Mesenchymal stem cell (in vitro differentiated cells and primary cell): ENCODE measurements around the gene ADAMTS19.

Source experiments
- DNase-seq: peaks from one replicate; pipeline ENCODE4 v3.0.0-alpha.2; 2013
- H2AFZ ChIP-seq: one replicate; pipeline ENCODE4 v1.6.1; 2013; ENCODE audit warnings: low read depth, mild to moderate bottlenecking, control low read depth, inconsistent platforms, low read length, moderate library complexity
- H2AK5ac ChIP-seq: 2 replicates; pipeline ENCODE4 v1.6.1; 2013; ENCODE audit warnings: low read length, moderate library complexity, mild to moderate bottlenecking, inconsistent platforms; ENCODE audit not compliant: severe bottlenecking
- H2BK120ac ChIP-seq: one replicate; pipeline ENCODE4 v1.6.1; 2013; ENCODE audit warnings: low read depth, mild to moderate bottlenecking, inconsistent platforms, low read length, moderate library complexity
- H2BK12ac ChIP-seq, 2 experiments: one replicate each; pipeline ENCODE4 v1.6.1; 2013; ENCODE audit warnings: inconsistent platforms in 2 of 2, low read length in 2 of 2, mild to moderate bottlenecking in 2 of 2, moderate library complexity in 2 of 2, control low read depth in 1 of 2
- H2BK15ac ChIP-seq: one replicate; pipeline ENCODE4 v1.6.1; 2013; ENCODE audit warnings: mild to moderate bottlenecking, low read depth, inconsistent platforms; ENCODE audit not compliant: poor library complexity, severe bottlenecking
- H2BK5ac ChIP-seq: 2 replicates; pipeline ENCODE4 v1.6.1; 2013; ENCODE audit warnings: low read depth, mild to moderate bottlenecking, low read length, control low read depth, inconsistent platforms; ENCODE audit not compliant: poor library complexity, severe bottlenecking
- H3K14ac ChIP-seq, 2 experiments: one replicate each; pipeline ENCODE4 v1.6.1; 2013; ENCODE audit warnings: inconsistent platforms in 2 of 2, low read length in 2 of 2, control low read depth in 1 of 2, mild to moderate bottlenecking in 1 of 2, moderate library complexity in 1 of 2
- H3K18ac ChIP-seq, 2 experiments: one replicate each; pipeline ENCODE4 v1.6.1; 2013; ENCODE audit warnings: inconsistent platforms in 2 of 2, low read length in 2 of 2, control low read depth in 1 of 2, low read depth in 1 of 2, mild to moderate bottlenecking in 1 of 2
- H3K23ac ChIP-seq, 2 experiments: one replicate each; pipeline ENCODE4 v1.6.1; 2013; ENCODE audit warnings: inconsistent platforms in 2 of 2, low read length in 2 of 2, mild to moderate bottlenecking in 2 of 2, moderate library complexity in 2 of 2, control low read depth in 1 of 2
- H3K27ac ChIP-seq: 2 replicates; pipeline ENCODE4 v1.5.1; 2013; ENCODE audit warnings: mild to moderate bottlenecking, moderate library complexity, low read length, control low read depth, inconsistent platforms; ENCODE audit not compliant: poor library complexity, severe bottlenecking
- H3K27me3 ChIP-seq, 2 experiments: 2 replicates each; pipeline versions ENCODE4 v1.6.1 to v1.7.0; 2013; ENCODE audit warnings: low read length in 2 of 2, mild to moderate bottlenecking in 2 of 2, moderate library complexity in 2 of 2, control low read depth in 1 of 2, inconsistent platforms in 1 of 2; ENCODE audit not compliant: control insufficient read depth in 1 of 2, insufficient read depth in 1 of 2
- H3K36me3 ChIP-seq, 2 experiments: 2 replicates each; pipeline versions ENCODE4 v1.6.1 to v1.7.0; 2013; ENCODE audit warnings: low read length in 2 of 2, control low read depth in 1 of 2, inconsistent platforms in 1 of 2, low read depth in 1 of 2, mild to moderate bottlenecking in 1 of 2; ENCODE audit not compliant: insufficient read depth in 2 of 2, control insufficient read depth in 1 of 2
- H3K4ac ChIP-seq, 2 experiments: one replicate each; pipeline ENCODE4 v1.6.1; 2013; ENCODE audit warnings: inconsistent platforms in 2 of 2, low read length in 2 of 2, mild to moderate bottlenecking in 2 of 2, moderate library complexity in 2 of 2, control low read depth in 1 of 2, low read depth in 1 of 2
- H3K4me1 ChIP-seq: 2 replicates; pipeline ENCODE4 v1.6.1; 2013; ENCODE audit warnings: low read depth, low read length, control low read depth; ENCODE audit not compliant: control insufficient read depth, insufficient read depth
- H3K4me2 ChIP-seq: 2 replicates; pipeline ENCODE4 v1.6.1; 2013; ENCODE audit warnings: low read length, mild to moderate bottlenecking, inconsistent platforms; ENCODE audit not compliant: poor library complexity, severe bottlenecking
- H3K4me3 ChIP-seq, 2 experiments: 2 replicates each; pipeline versions ENCODE4 v1.5.1 to v1.7.0; 2013; ENCODE audit warnings: low read length in 2 of 2, mild to moderate bottlenecking in 2 of 2, control low read depth in 1 of 2, low read depth in 1 of 2; ENCODE audit not compliant: insufficient read depth in 1 of 2
- H3K79me1 ChIP-seq: replicated peaks from 2 replicates; pipeline ENCODE4 v1.6.1; 2013; ENCODE audit warnings: mild to moderate bottlenecking, control low read depth, low read length, inconsistent platforms; ENCODE audit not compliant: poor library complexity, severe bottlenecking
- H3K9ac ChIP-seq: 2 replicates; pipeline ENCODE4 v1.7.0; 2013; ENCODE audit warnings: mild to moderate bottlenecking, low read length, moderate library complexity
- H3K9me3 ChIP-seq: 2 replicates; pipeline ENCODE4 v1.7.0; 2013; ENCODE audit warnings: mild to moderate bottlenecking, low read length; ENCODE audit not compliant: control insufficient read depth
- H4K8ac ChIP-seq: one replicate; pipeline ENCODE4 v1.6.1; 2013; ENCODE audit warnings: inconsistent platforms, mild to moderate bottlenecking, low read length, moderate library complexity
- H4K91ac ChIP-seq: one replicate; pipeline ENCODE4 v1.6.1; 2013; ENCODE audit warnings: mild to moderate bottlenecking, low read length, inconsistent platforms
- WGBS: methylation state at CpG from one replicate; pipeline ENCODE4 v1.1.7; 2013; ENCODE audit warnings: mixed read lengths; 5-methylcytosine and 5-hydroxymethylcytosine counted together

Gene ADAMTS19

DNA sequence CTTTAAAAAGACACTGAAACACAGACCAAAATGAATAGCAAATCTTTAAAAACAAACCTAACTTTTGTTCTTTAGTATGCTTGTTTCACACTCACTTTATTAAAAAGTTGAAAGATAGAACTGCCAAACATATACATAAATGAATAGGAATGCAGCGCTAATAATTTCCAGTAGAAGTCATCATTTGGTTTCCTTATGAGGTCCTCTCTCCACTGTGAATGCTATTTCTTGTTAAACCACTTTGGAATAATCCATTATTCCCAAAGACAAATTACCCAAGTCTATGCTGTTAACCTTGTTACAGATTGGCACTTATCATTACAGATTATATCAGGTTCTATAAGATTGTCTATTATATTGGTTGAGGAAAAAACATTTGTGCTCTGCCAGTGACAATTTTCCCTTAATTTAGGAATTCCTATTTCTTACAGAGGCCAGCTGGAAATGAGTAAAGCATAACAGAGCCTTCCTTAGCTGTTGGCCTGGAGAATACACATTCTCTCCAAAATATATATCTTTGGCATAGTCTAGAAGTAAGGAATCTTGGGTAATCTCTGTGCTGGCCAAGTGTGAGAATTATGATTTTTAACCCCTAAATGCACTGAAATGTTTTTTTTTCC, 258.5 kb downstream of the ADAMTS19 start:
- H3K4me1 ChIP-seq, result no peaks in the 10 kb centered on the region
- no peaks in the 10 kb centered on the region for H3K36me3 ChIP-seq
- H2AFZ ChIP-seq, result no peak overlapping the region
- no peak overlapping the region for H2BK120ac ChIP-seq
- H3K4ac ChIP-seq, result no peak overlapping the region
- DNase-seq, result no peak
- 92% methylated on average over 1 of the region's 1 CpG for WGBS
- no peak overlapping the region for H3K4me2 ChIP-seq
- no peak overlapping the region for H3K27ac ChIP-seq
- H3K27me3 ChIP-seq, result no peaks in the 10 kb centered on the region
- no peak overlapping the region for H2AK5ac ChIP-seq
- no peak overlapping the region for H4K8ac ChIP-seq
- H3K23ac ChIP-seq, result no peak overlapping the region
- H3K18ac ChIP-seq, result no peak overlapping the region
- no peak overlapping the region for H4K91ac ChIP-seq
- no peaks in the 10 kb centered on the region for H3K79me1 ChIP-seq
- H3K9ac ChIP-seq, result peak overlapping the region; percentile 66
- no peak overlapping the region for H2BK5ac ChIP-seq
- H3K14ac ChIP-seq, result no peak overlapping the region
- no peak overlapping the region for H2BK12ac ChIP-seq
- H3K9me3 ChIP-seq, result no peaks in the 10 kb centered on the region
- no peak overlapping the region for H2BK15ac ChIP-seq
- no peak overlapping the region for H3K4me3 ChIP-seq

DNA sequence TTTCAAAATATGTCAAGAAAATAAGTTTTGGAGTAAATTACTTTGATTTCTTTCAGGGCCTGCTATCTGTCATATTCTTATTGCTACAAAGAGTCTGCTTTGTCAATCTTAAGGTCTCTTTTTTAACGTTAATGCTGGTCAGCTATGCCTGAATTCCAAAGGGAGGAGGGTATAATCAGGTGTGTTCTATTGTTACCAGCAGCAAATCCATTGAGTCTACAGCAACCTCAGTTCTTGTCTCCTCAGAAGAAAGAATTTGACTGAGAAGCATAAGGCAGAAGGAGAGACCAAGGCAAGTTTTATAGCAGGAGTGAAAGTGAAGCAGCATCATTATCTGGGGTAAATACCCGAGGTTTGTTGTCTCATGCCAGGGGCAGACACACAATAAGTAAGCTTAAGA, 264.1 kb downstream of the ADAMTS19 start:
- H3K9me3 ChIP-seq, result no peaks in the 10 kb centered on the region
- H3K36me3 ChIP-seq, result no peaks in the 10 kb centered on the region
- H2AK5ac ChIP-seq, result no peak overlapping the region
- H3K27ac ChIP-seq, result no peak overlapping the region
- no peak overlapping the region for H3K23ac ChIP-seq
- no peak overlapping the region for H2AFZ ChIP-seq
- H3K4me3 ChIP-seq, result no peak overlapping the region
- no peaks in the 10 kb centered on the region for H3K4me1 ChIP-seq
- H3K18ac ChIP-seq, result no peak overlapping the region
- no peak overlapping the region for H3K4me2 ChIP-seq
- H2BK12ac ChIP-seq, result no peak overlapping the region
- no peaks in the 10 kb centered on the region for H3K79me1 ChIP-seq
- H3K14ac ChIP-seq, result no peak overlapping the region
- WGBS, result 34% methylated on average over 2 of the region's 2 CpGs
- H2BK15ac ChIP-seq, result no peak overlapping the region
- H2BK120ac ChIP-seq, result no peak overlapping the region
- no peak for DNase-seq
- H3K9ac ChIP-seq, result no peak overlapping the region
- no peak overlapping the region for H4K91ac ChIP-seq
- H2BK5ac ChIP-seq, result no peak overlapping the region
- H3K4ac ChIP-seq, result no peak overlapping the region
- H4K8ac ChIP-seq, result no peak overlapping the region
- no peaks in the 10 kb centered on the region for H3K27me3 ChIP-seq

GRCh38 chr5:129724647-129725046, 264.5 kb downstream of the ADAMTS19 start:
- Histone ChIP-seq H2BK5ac (no peak overlapping the region), H3K14ac (no peak overlapping the region)
- WGBS, result 93% methylated on average over 3 of the region's 4 CpGs

DNA sequence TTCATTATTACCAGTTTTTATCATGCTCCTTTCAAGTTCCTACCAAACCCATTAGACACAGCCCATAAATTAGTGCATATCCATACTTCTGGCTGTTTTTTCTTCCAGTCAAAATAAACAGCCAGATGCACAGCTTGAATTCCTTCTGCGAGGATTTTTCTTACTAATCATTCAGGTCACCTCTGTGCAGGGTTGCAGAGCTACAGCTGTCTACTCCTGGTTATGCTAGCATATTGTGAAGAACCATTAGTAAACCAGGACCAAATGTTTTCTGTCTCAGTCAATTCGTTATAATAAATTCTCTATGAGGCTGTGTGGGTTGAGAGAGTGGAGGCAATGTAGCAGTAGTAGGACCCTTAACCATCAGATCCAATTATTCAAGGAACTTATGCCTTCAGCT, 279.7 kb downstream of the ADAMTS19 start:
- no peak overlapping the region for H3K9ac ChIP-seq
- no peaks in the 10 kb centered on the region for H3K79me1 ChIP-seq
- H3K4me2 ChIP-seq, result no peak overlapping the region
- H3K9me3 ChIP-seq, result no peaks in the 10 kb centered on the region
- H2BK5ac ChIP-seq, result no peak overlapping the region
- no peak overlapping the region for H2AFZ ChIP-seq
- no peaks in the 10 kb centered on the region for H3K27me3 ChIP-seq
- H2BK120ac ChIP-seq, result no peak overlapping the region
- no peak overlapping the region for H3K18ac ChIP-seq
- no peak for DNase-seq
- no peak overlapping the region for H4K8ac ChIP-seq
- H2BK15ac ChIP-seq, result no peak overlapping the region
- 100% methylated on average over 1 of the region's 2 CpGs for WGBS
- no peak overlapping the region for H3K14ac ChIP-seq
- no peak overlapping the region for H3K27ac ChIP-seq
- no peak overlapping the region for H4K91ac ChIP-seq
- H3K36me3 ChIP-seq, result no peaks in the 10 kb centered on the region
- H2BK12ac ChIP-seq, result no peak overlapping the region
- no peak overlapping the region for H3K4me3 ChIP-seq
- no peak overlapping the region for H2AK5ac ChIP-seq
- H3K4ac ChIP-seq, result no peak overlapping the region
- no peaks in the 10 kb centered on the region for H3K4me1 ChIP-seq
- no peak overlapping the region for H3K23ac ChIP-seq

More at GRCh38 chr5:129724647-129725046, 264.5 kb downstream of the ADAMTS19 start:
- Histone ChIP-seq H3K36me3 (no peaks in the 10 kb centered on the region), H3K9me3 (no peaks in the 10 kb centered on the region), H3K27ac (no peak overlapping the region), H3K4ac (no peak overlapping the region), H3K79me1 (no peaks in the 10 kb centered on the region), H3K4me1 (no peaks in the 10 kb centered on the region), H2AK5ac (no peak overlapping the region), H3K23ac (no peak overlapping the region), H4K91ac (no peak overlapping the region), H2BK120ac (no peak overlapping the region), H2BK15ac (no peak overlapping the region), H4K8ac (no peak overlapping the region), H3K4me2 (no peak overlapping the region), H2BK12ac (no peak overlapping the region), H3K9ac (no peak overlapping the region), H3K18ac (no peak overlapping the region), H3K4me3 (no peak overlapping the region), H2AFZ (no peak overlapping the region), H3K27me3 (no peaks in the 10 kb centered on the region)
- no peak for DNase-seq
